ENCODE measurements around the gene MTA3.

DNA sequence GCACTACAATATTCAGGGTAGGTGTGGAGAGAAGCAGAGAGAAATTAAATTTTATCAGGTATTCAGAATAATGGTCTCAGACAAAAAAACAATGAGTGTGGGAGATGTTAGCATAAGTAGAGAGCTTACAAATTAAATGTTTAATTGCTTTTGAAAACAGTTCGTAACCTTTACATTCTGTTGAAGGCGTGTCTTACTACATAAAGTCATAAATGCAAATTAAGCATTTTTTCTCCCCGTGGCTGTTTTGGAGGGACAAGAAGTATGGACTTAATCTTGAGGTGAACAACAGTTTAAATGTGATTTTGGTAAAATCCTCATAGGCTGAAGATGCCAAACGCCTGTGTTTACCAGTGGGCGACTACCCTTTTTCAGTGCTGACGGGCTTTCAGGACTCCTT, 139.7 kb downstream of the MTA3 start:
- TF ChIP-seq POLR2AphosphoS5 (IDR thresholded peaks at IDR 0.05; ENCODE audit: low read depth, low read length) (no peak), POLR2A (IDR thresholded peaks at IDR 0.05; ENCODE audit: low read depth, low read length) (no peak), TAF1 (IDR thresholded peaks at IDR 0.05; ENCODE audit: borderline replicate concordance, low read depth, low read length) (no peak)
